ENCODE results near the gene MYBBP1A. TPM values are rescaled to one million over a fixed set of nuclear protein-coding genes. Genes with fewer than 3 reads are reported as not detected.
A peak's percentile ranks its signal among the peaks of the same experiment; 100 is the strongest.

Gene MYBBP1A
- total and polyA plus RNA-seq, 2 experiments from 2014 or later = 70.7 to 213 TPM

DNA sequence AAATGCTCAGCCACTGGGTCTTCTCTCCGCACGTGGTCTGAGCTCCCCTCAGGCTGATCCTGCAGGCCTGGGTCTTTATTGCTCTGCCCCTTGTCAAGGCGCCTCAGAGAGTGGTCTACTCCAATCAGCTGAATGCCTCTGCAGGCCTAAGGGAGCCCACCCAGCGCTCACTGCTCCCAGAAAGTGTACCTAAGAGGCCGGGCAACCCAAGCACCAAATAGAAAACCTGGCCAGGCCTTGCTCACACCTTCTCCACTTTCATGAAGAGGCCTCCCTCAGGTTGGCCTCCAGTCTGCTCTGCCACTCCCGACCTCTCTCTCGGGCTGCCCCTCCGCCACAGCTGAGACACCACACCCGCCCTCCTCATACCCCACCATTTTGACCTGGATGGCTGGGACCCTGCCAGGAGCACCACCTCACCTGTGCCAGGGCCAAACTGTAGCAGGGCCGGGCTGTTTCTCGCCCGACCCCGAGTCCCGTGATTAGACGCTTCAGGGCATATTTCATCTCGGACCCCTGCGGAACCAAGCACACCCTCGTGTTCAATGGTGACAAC lies 665 bp downstream of the MYBBP1A start:
- peak overlapping the region; percentile 84 for H3K4me2 ChIP-seq
- TF ChIP-seq ZNF114 (CRISPR knock-in tag; IDR thresholded peaks at IDR 0.05) (no peak), POLR2AphosphoS5 (IDR thresholded peaks at IDR 0.05; ENCODE audit: low read depth) (no peak), EZH2 (IDR thresholded peaks at IDR 0.05; ENCODE audit: low read depth, unreplicated experiment) (no peak), STAT1 (IDR thresholded peaks at IDR 0.05; ENCODE audit: unreplicated experiment) (no peak), EZH2phosphoT487 (IDR thresholded peaks at IDR 0.05; ENCODE audit: unreplicated experiment) (no peak), CREB1 (CRISPR knock-in tag; IDR thresholded peaks at IDR 0.05; ENCODE audit: low read depth) (no peak)
- TF ChIP-seq, protein P1, sequence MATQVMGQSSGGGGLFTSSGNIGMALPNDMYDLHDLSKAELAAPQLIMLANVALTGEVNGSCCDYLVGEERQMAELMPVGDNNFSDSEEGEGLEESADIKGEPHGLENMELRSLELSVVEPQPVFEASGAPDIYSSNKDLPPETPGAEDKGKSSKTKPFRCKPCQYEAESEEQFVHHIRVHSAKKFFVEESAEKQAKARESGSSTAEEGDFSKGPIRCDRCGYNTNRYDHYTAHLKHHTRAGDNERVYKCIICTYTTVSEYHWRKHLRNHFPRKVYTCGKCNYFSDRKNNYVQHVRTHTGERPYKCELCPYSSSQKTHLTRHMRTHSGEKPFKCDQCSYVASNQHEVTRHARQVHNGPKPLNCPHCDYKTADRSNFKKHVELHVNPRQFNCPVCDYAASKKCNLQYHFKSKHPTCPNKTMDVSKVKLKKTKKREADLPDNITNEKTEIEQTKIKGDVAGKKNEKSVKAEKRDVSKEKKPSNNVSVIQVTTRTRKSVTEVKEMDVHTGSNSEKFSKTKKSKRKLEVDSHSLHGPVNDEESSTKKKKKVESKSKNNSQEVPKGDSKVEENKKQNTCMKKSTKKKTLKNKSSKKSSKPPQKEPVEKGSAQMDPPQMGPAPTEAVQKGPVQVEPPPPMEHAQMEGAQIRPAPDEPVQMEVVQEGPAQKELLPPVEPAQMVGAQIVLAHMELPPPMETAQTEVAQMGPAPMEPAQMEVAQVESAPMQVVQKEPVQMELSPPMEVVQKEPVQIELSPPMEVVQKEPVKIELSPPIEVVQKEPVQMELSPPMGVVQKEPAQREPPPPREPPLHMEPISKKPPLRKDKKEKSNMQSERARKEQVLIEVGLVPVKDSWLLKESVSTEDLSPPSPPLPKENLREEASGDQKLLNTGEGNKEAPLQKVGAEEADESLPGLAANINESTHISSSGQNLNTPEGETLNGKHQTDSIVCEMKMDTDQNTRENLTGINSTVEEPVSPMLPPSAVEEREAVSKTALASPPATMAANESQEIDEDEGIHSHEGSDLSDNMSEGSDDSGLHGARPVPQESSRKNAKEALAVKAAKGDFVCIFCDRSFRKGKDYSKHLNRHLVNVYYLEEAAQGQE (IDR thresholded peaks at IDR 0.05; ENCODE audit: unreplicated experiment) = no peak
- TF ChIP-seq, protein P2, sequence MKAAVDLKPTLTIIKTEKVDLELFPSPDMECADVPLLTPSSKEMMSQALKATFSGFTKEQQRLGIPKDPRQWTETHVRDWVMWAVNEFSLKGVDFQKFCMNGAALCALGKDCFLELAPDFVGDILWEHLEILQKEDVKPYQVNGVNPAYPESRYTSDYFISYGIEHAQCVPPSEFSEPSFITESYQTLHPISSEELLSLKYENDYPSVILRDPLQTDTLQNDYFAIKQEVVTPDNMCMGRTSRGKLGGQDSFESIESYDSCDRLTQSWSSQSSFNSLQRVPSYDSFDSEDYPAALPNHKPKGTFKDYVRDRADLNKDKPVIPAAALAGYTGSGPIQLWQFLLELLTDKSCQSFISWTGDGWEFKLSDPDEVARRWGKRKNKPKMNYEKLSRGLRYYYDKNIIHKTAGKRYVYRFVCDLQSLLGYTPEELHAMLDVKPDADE (IDR thresholded peaks at IDR 0.05) = no peak
- TF ChIP-seq, protein P3, sequence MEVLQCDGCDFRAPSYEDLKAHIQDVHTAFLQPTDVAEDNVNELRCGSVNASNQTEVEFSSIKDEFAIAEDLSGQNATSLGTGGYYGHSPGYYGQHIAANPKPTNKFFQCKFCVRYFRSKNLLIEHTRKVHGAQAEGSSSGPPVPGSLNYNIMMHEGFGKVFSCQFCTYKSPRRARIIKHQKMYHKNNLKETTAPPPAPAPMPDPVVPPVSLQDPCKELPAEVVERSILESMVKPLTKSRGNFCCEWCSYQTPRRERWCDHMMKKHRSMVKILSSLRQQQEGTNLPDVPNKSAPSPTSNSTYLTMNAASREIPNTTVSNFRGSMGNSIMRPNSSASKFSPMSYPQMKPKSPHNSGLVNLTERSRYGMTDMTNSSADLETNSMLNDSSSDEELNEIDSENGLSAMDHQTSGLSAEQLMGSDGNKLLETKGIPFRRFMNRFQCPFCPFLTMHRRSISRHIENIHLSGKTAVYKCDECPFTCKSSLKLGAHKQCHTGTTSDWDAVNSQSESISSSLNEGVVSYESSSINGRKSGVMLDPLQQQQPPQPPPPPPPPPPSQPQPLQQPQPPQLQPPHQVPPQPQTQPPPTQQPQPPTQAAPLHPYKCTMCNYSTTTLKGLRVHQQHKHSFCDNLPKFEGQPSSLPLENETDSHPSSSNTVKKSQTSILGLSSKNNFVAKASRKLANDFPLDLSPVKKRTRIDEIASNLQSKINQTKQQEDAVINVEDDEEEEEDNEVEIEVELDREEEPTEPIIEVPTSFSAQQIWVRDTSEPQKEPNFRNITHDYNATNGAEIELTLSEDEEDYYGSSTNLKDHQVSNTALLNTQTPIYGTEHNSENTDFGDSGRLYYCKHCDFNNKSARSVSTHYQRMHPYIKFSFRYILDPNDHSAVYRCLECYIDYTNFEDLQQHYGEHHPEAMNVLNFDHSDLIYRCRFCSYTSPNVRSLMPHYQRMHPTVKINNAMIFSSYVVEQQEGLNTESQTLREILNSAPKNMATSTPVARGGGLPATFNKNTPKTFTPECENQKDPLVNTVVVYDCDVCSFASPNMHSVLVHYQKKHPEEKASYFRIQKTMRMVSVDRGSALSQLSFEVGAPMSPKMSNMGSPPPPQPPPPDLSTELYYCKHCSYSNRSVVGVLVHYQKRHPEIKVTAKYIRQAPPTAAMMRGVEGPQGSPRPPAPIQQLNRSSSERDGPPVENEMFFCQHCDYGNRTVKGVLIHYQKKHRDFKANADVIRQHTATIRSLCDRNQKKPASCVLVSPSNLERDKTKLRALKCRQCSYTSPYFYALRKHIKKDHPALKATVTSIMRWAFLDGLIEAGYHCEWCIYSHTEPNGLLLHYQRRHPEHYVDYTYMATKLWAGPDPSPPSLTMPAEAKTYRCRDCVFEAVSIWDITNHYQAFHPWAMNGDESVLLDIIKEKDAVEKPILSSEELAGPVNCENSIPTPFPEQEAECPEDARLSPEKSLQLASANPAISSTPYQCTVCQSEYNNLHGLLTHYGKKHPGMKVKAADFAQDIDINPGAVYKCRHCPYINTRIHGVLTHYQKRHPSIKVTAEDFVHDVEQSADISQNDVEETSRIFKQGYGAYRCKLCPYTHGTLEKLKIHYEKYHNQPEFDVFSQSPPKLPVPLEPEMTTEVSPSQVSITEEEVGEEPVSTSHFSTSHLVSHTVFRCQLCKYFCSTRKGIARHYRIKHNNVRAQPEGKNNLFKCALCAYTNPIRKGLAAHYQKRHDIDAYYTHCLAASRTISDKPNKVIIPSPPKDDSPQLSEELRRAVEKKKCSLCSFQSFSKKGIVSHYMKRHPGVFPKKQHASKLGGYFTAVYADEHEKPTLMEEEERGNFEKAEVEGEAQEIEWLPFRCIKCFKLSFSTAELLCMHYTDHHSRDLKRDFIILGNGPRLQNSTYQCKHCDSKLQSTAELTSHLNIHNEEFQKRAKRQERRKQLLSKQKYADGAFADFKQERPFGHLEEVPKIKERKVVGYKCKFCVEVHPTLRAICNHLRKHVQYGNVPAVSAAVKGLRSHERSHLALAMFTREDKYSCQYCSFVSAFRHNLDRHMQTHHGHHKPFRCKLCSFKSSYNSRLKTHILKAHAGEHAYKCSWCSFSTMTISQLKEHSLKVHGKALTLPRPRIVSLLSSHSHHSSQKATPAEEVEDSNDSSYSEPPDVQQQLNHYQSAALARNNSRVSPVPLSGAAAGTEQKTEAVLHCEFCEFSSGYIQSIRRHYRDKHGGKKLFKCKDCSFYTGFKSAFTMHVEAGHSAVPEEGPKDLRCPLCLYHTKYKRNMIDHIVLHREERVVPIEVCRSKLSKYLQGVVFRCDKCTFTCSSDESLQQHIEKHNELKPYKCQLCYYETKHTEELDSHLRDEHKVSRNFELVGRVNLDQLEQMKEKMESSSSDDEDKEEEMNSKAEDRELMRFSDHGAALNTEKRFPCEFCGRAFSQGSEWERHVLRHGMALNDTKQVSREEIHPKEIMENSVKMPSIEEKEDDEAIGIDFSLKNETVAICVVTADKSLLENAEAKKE (CRISPR knock-in tag; IDR thresholded peaks at IDR 0.05) = no peak
- H3K27me3 ChIP-seq (ENCODE audit: insufficient read depth) = no peaks in the 10 kb centered on the region
- peaks cover 19% of the 10 kb centered on the region for H3K36me3 ChIP-seq (ENCODE audit: insufficient read depth)
- Mint-ChIP-seq H3K9me3 (no peaks in the 10 kb centered on the region), H3K27ac (peak overlapping the region; percentile 44), H3K27me3 (ENCODE audit: insufficient read depth, low read depth, poor library complexity) (peaks cover 9% of the 10 kb centered on the region), H3K4me1 (peaks cover 28% of the 10 kb centered on the region), H3K36me3 (ENCODE audit: low read depth) (peaks cover 56% of the 10 kb centered on the region), H3K4me3 (peak overlapping the region; percentile 96)
- DNase-seq (ENCODE audit: low spot score) = no peak
- H2AFZ ChIP-seq = peak overlapping the region; percentile 23; the same call in 1 of the 2 replicates
- H4K20me1 ChIP-seq (replicated peaks; ENCODE audit: insufficient read depth) = peaks cover 4% of the 10 kb centered on the region
- peaks cover 11% of the 10 kb centered on the region; the same call in 1 of the 2 replicates for H3F3A ChIP-seq (replicated peaks; ENCODE audit: low read depth)
- no peaks in the 10 kb centered on the region for H3K9me2 ChIP-seq (ENCODE audit: insufficient read depth)
- peak; percentile 16 for ATAC-seq
- peaks cover 20% of the 10 kb centered on the region for H3K4me1 ChIP-seq (ENCODE audit: insufficient read depth)
- peak overlapping the region; percentile 93 for H3K4me3 ChIP-seq
- H3K79me2 ChIP-seq (replicated peaks; ENCODE audit: insufficient read depth) = peaks cover 30% of the 10 kb centered on the region
- no peak overlapping the region for H3K27ac ChIP-seq (ENCODE audit: low read depth)
